GM18951 (cell line): ENCODE results near the gene ENTPD6.
"Not testable (repeated sequence)": the region's sequence is repeated elsewhere in the genome, so short reads cannot be mapped to it uniquely, and the experiment has no call there.

Experiments
- POLR2A ChIP-seq: IDR thresholded peaks from 4 replicates; pipeline ENCODE4 v1.6.1; 2011; ENCODE audit warnings: mild to moderate bottlenecking; ENCODE audit not compliant: insufficient read length, insufficient read depth; ENCODE audit errors: extremely low read depth
- in situ Hi-C: fragments of 300-500 bp; cut with MboI; formaldehyde crosslinking; loops from one replicate; pipeline ENCODE4 v1.12.0; 2022; ENCODE audit warnings: low sequenced_read_pairs, mixed read lengths, inconsistent platforms; ENCODE audit not compliant: unreplicated experiment

The ENTPD6 gene

DNA sequence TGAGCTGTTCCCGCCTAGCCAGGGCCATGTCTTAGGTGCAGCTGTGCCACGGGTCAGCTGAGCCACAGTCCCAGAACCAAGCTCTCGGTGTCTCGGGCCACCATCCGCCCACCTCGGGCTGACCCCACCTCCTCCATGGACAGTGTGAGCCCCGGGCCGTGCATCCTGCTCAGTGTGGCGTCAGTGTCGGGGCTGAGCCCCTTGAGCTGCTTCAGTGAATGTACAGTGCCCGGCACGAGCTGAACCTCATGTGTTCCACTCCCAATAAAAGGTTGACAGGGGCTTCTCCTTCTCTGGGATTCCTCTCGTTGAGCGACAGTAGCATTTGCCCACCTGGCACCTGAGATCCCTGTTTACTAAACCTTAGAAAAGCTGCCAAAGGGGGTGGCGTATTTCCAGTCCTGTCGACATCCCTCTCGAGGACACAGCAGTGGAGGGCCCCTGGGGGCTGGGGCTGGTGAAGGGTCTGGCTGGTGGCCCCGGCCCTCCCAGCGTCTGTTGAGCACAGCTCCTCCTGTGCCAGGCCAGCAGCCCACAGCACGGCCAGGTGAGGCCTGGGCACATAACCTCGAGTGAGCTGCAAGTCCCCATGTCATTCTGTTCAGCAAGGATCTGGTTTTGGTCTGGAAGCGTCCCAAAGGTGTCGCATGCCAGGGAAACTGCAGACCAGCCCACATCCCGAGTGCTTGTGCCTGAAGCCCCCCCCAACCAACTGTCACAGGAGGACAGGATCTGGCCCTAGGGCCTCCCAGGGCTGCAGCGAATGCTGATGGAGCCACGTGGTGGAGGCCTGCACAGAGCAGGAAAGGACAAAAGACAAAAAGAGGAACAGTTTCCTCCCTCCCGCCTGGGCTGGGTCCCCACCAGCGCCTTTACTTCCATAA, 31.2 kb downstream of the ENTPD6 start:
- no peak for TF ChIP-seq POLR2A
- in situ Hi-C loops = no loop called here

- TF ChIP-seq POLR2A = no peak
- in situ Hi-C loops = no loop called here
These were observed 31.9 kb downstream of the ENTPD6 start for GRCh38 chr20:25227317-25227831.

- in situ Hi-C loops = no loop called here
- TF ChIP-seq POLR2A = no peak
These were observed 34.1 kb downstream of the ENTPD6 start for GRCh38 chr20:25229486-25230165.

DNA sequence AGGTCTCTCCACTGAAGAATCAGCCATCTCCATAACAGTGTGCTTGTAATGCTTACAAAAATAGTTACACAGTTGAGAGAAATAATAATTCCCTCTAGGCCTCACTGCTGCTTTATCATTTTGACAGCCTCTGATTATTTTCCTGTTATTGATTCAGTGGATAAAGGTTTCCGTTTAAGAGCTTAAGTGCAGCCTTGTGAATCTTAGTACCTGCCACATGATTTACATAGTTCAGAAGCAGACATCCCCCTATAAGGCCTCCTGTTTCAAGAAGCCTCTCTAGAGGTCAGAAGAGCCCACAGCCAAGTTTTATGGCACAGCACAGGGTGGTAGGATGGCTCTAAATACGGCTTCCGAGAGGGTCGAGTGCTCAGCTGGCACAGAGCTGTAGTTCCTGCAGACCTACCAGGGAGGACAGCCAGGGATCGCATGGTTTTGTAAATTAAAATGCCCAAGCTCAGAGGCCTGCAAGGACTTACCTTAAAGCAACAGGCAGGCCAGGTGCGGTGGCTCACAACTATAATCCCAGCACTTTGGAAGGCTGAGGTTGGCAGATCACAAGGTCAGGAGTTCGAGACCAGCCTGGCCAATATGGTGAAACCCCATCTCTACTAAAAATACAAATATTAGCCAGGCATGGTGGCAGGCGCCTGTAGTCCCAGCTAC, 34.8 kb downstream of the ENTPD6 start:
- TF ChIP-seq POLR2A = no peak
- in situ Hi-C loops = no loop called here

DNA sequence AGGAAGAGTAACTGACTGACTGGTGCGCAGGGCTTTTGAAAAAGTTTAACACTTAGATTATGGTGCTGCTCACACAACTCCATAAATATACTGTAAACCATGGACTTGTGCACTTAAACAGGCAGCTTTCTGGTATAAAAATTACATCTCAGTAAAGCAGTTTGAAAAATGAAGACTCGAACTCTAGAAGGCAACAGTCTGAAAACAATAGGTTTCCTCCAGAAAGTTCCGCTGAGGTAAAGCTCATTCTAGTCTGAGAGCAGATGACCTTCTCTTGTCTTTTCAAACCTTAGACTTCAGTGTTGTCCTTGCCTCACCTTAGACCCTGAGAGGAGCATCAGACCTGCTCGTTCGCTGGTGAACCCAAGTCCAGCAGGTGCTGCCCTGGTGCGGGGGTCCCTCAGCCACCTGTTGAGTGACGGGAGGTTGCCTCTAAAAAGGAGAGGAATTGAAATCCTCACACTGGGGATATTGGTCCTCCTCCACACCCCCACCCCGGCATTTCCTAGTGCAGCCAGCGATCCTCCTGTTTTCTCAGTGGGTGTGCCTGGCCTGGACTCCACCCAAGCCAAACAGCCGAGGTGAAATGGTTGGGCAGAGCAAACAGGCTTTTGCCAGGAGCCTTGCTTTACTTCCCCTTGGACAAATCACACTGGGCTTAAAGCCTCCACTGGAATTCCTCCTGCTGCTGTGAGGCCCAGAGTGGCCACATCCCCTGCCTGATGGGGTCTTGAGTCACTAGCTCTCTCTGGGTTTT, 37.7 kb downstream of the ENTPD6 start:
- in situ Hi-C loops = no loop called here
- TF ChIP-seq POLR2A = no peak

GRCh38 chr20:25234009-25234849, 38.7 kb downstream of the ENTPD6 start:
- in situ Hi-C loops = not testable (repeated sequence)

DNA sequence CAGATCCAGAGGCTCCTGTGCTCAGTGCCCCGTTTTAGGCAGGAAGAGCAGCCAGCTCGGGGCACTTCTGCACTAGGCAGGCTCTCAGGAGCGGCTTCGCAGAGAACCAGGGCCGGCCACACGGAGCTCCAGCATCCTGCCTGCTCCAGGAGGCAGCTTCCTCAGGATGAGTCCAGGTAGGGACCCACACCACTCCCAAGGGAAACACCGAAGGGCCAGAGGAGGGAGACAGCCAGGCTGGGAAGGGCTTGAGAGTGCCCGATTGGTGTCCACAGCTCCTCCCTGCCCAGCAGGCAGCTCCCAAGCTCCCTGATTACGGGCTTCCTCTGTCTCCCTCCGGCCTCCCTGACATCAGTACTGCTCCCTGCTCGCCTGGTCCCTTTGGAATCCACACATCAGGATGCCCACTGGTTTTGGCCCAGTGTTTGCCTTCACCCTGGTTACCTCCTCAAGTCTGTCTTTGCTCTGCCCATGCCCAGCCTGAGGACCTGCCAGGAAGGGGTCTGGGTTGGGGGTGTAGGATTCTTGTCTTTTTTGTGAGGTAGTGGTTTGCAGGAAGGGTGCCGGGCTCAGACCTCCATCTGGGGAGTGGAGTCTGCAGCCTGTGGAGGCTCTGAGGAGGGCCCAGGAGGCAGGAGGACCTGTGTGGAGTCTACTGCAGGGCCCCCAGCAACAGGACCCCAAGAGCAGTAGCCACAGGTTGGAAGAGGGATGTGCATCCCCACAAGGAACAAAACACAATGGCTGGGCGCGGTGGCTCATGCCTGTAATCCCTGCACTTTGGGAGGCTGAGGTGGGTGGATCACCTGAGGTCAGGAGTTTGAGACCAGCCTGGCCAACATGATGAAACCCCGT, 41.2 kb downstream of the ENTPD6 start:
- TF ChIP-seq POLR2A = no peak
- in situ Hi-C loops = no loop called here

DNA sequence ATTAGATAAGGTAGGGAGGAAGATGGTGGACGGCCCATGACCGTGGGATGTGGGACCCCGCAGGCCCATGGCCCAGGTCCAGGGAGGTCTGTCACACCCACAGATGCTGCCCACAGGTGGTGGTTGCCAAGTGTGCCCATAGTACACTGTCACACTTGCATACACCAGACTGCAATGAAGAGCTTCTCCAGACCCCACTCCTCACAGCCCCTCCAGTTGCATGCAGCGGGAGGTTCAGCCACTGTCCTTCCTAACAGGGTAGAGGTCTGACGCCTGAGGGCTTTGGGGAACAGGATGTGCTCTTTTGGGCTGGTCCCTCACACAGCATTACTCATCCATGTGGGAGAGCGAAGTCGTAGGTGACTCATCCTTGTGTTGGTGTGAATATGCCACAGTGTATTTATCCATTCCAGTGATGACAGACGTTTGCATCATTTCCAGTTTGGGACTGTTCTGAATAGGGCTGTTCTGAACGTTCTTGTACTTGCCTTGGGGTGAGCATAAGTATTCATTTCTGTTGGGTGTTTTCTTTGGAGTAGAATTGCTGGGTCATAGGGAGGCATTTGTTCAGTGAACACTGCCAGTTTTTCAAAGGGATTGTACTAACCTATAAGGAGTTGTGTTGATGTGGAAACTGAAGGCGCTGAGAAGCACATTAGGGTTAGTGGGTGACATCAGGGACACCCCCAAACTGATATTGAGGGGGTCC, 42.3 kb downstream of the ENTPD6 start:
- in situ Hi-C loops = no loop called here
- TF ChIP-seq POLR2A = no peak

GRCh38 chr20:25238319-25239037, 43.0 kb downstream of the ENTPD6 start:
- in situ Hi-C loops = no loop called here

More at GRCh38 chr20:25238319-25239037, 43.0 kb downstream of the ENTPD6 start:
- TF ChIP-seq POLR2A = no peak
